GM23248 (cell line): ENCODE data around the gene SLC35A3. TPM values are rescaled to one million over a fixed set of nuclear protein-coding genes. Genes with fewer than 3 reads are reported as not detected.
"Not testable (repeated sequence)": the region's sequence is repeated elsewhere in the genome, so short reads cannot be mapped to it uniquely, and the experiment has no call there.

Experiments used
- DNase-seq: peaks from one replicate; pipeline ENCODE4 v3.0.0-alpha.2; 2015
- H2AFZ ChIP-seq: fragments of 200-600 bp; sonication (generic); 2 replicates; pipeline ENCODE4 v1.6.1; 2016; ENCODE audit warnings: antibody characterized with exemption
- H3F3A ChIP-seq: fragments of 200-600 bp; sonication (generic); 2 replicates; pipeline ENCODE4 v1.6.1; 2016; ENCODE audit warnings: mild to moderate bottlenecking, antibody characterized with exemption, mixed run types; ENCODE audit not compliant: insufficient read depth
- H3K27ac ChIP-seq: fragments of 200-600 bp; sonication (generic); 2 replicates; pipeline ENCODE4 v1.5.1; 2016; ENCODE audit warnings: mild to moderate bottlenecking
- H3K27me3 ChIP-seq: fragments of 200-600 bp; sonication (generic); replicated peaks from 2 replicates; pipeline ENCODE4 v1.6.1; 2016; ENCODE audit warnings: mild to moderate bottlenecking; ENCODE audit not compliant: insufficient read depth
- H3K36me3 ChIP-seq: fragments of 200-600 bp; sonication (generic); 2 replicates; pipeline ENCODE4 v1.6.1; 2016; ENCODE audit warnings: low read depth, mild to moderate bottlenecking
- H3K4me1 ChIP-seq: fragments of 200-600 bp; sonication (generic); 2 replicates; pipeline ENCODE4 v1.6.1; 2016; ENCODE audit warnings: mild to moderate bottlenecking; ENCODE audit not compliant: insufficient read depth
- H3K4me2 ChIP-seq: fragments of 200-600 bp; sonication (generic); one replicate; pipeline ENCODE4 v1.6.1; 2016; ENCODE audit warnings: mild to moderate bottlenecking; ENCODE audit not compliant: unreplicated experiment
- H3K4me3 ChIP-seq: fragments of 200-600 bp; sonication (generic); 2 replicates; pipeline ENCODE4 v1.5.1; 2016; ENCODE audit warnings: mild to moderate bottlenecking
- H3K79me2 ChIP-seq: fragments of 200-600 bp; sonication (generic); 2 replicates; pipeline ENCODE4 v1.6.1; 2016; ENCODE audit warnings: mild to moderate bottlenecking; ENCODE audit not compliant: insufficient read depth
- H3K9ac ChIP-seq: fragments of 200-600 bp; sonication (generic); 2 replicates; pipeline ENCODE4 v1.6.1; 2016; ENCODE audit warnings: mild to moderate bottlenecking
- H3K9me2 ChIP-seq: fragments of 200-600 bp; sonication (generic); 2 replicates; pipeline ENCODE4 v1.6.1; 2016; ENCODE audit warnings: mixed run types, mild to moderate bottlenecking, moderate library complexity; ENCODE audit not compliant: insufficient read depth
- H3K9me3 ChIP-seq: fragments of 200-600 bp; sonication (generic); one replicate; pipeline ENCODE4 v1.6.1; 2017; ENCODE audit warnings: low read depth
- H4K20me1 ChIP-seq: fragments of 200-600 bp; sonication (generic); 2 replicates; pipeline ENCODE4 v1.6.0; 2016; ENCODE audit not compliant: insufficient read depth
- EZH2 ChIP-seq: fragments of 200-600 bp; sonication (generic); IDR thresholded peaks from 2 replicates; pipeline ENCODE4 v1.6.1; 2018; ENCODE audit warnings: antibody characterized with exemption, mild to moderate bottlenecking; ENCODE audit not compliant: insufficient read depth, poor library complexity, severe bottlenecking
- EZH2phosphoT487 ChIP-seq: fragments of 200-600 bp; sonication (generic); IDR thresholded peaks from 2 replicates; pipeline ENCODE4 v1.6.1; 2018; ENCODE audit warnings: antibody characterized with exemption, moderate library complexity, mild to moderate bottlenecking, low read depth; ENCODE audit not compliant: insufficient read depth
- WGBS, 2 experiments: methylation state at CpG; one replicate each; pipeline ENCODE4 v1.1.6; 2015 to 2017; ENCODE audit warnings: low lambda C conversion rate in 2 of 2, low coverage in 1 of 2; ENCODE audit errors: missing lambda C conversion rate in 2 of 2; 5-methylcytosine and 5-hydroxymethylcytosine counted together
- in situ Hi-C: fragments of 300-500 bp; cut with MboI; formaldehyde crosslinking; loops from 2 replicates; pipeline ENCODE4 v1.15.0; 2020
- polyA plus RNA-seq: library from polyadenylated mRNA; unstranded; fragments of >200 nt; fragmentation: Nextera tagmentation; extraction: Ambion mirVana; gene quantifications from 2 replicates; pipeline ENCODE4 v1.2.1, GENCODE V29; 2016
- total RNA-seq: library from RNA; depleted of rRNA; stranded (reverse); fragments of >200 nt; shearing (Covaris generic); gene quantifications from 2 replicates; pipeline ENCODE4 v1.2.3, GENCODE V29; 2014

SLC35A3 gene
- total and polyA plus RNA-seq, 2 experiments from 2014 or later = 30.7 to 46.0 TPM

DNA sequence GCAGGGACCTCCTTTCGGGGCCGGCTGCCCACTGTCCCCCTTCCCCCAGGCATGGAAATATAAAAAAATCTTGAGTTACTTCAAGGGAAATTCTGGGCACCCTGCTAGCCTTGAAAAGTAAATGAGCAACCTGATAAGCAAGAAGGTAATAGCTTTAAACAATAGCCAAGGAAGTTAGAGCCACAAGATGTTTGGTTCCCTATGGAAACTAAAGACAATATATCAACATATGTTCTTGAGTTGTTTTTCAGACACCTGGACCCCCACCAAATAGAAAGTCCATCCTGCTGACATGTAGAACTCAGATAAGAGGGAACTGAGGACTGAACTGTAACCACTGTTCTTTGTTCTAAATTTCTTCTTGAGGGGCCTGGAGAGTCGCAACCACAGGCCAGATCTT lies 19.3 kb upstream of the SLC35A3 start:
- Histone ChIP-seq H3K4me1 (no peaks in the 10 kb centered on the region), H4K20me1 (no peaks in the 10 kb centered on the region), H3K27ac (no peak overlapping the region), H3K36me3 (no peaks in the 10 kb centered on the region), H3F3A (no peaks in the 10 kb centered on the region), H2AFZ (no peak overlapping the region), H3K9me2 (no peaks in the 10 kb centered on the region), H3K9ac (no peak overlapping the region), H3K79me2 (no peaks in the 10 kb centered on the region), H3K9me3 (no peaks in the 10 kb centered on the region), H3K27me3 (no peaks in the 10 kb centered on the region), H3K4me3 (no peak overlapping the region), H3K4me2 (no peak overlapping the region)
- no peak for TF ChIP-seq EZH2
- no peak for TF ChIP-seq EZH2phosphoT487
- 78 to 81% methylated on average over 3 of the region's 3 CpGs for WGBS, 2 experiments
- DNase-seq = no peak
- in situ Hi-C loops = no loop called here

DNA sequence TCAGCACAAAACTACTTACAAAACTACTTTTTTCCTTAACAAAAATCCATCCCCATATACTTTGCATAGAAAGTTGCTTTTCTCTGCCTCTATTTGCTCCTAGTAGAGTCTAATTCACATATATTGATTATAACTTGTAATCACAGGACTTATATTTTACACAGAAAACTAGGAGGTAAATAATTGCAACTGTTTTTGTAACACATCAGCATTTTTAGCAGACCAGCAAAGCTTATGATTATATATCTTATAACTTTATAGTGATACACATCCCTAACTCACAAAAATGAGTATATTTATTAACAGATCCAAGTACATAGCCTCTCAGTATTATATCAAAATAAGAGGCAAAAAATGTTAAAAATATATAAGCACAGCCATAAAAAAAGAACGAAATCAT lies 17.3 kb upstream of the SLC35A3 start:
- WGBS, 2 experiments = 29 to 51% methylated on average over 1 of the region's 1 CpG
- Histone ChIP-seq H2AFZ (no peak overlapping the region), H3K27me3 (no peaks in the 10 kb centered on the region), H3F3A (peaks cover 5% of the 10 kb centered on the region; the same call in 1 of the 2 replicates), H3K4me1 (peaks cover 3% of the 10 kb centered on the region; the same call in 1 of the 2 replicates), H3K36me3 (no peaks in the 10 kb centered on the region), H3K9me3 (no peaks in the 10 kb centered on the region), H3K79me2 (no peaks in the 10 kb centered on the region), H3K4me2 (no peak overlapping the region), H3K9me2 (no peaks in the 10 kb centered on the region), H4K20me1 (no peaks in the 10 kb centered on the region), H3K9ac (no peak overlapping the region), H3K4me3 (no peak overlapping the region), H3K27ac (no peak overlapping the region)
- DNase-seq = no peak
- TF ChIP-seq EZH2phosphoT487 = no peak
- TF ChIP-seq EZH2 = no peak
- in situ Hi-C loops = no loop called here

DNA sequence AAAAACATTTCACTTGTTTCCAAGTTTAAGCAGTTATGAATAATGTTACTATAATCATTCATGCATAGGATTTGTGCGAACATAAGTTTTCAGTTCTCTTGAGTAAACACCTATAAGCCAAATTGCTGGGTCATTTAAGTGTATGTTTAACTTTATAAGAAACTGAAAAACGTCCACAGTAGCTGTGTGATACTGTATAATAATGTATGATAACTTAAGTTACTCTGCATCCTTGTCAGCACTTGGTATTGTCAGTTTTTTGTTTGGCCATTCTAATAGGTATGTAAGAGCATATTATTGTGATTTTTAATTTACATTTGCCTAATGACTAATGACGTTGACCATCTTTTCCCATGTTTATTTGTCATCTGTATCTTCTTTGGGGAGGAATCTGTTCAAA lies 14.4 kb upstream of the SLC35A3 start:
- TF ChIP-seq EZH2 = no peak
- TF ChIP-seq EZH2phosphoT487 = no peak
- no peak for DNase-seq
- Histone ChIP-seq H3K9me2 (no peaks in the 10 kb centered on the region), H3K27me3 (no peaks in the 10 kb centered on the region), H2AFZ (no peak overlapping the region), H3K36me3 (no peaks in the 10 kb centered on the region), H4K20me1 (no peaks in the 10 kb centered on the region), H3K27ac (no peak overlapping the region), H3K9me3 (no peaks in the 10 kb centered on the region), H3K79me2 (no peaks in the 10 kb centered on the region), H3K4me2 (no peak overlapping the region), H3K4me1 (peaks cover 3% of the 10 kb centered on the region; the same call in 1 of the 2 replicates), H3K9ac (no peak overlapping the region), H3F3A (peaks cover 5% of the 10 kb centered on the region; the same call in 1 of the 2 replicates), H3K4me3 (no peak overlapping the region)
- WGBS, 2 experiments = 74 to 76% methylated on average over 3 of the region's 3 CpGs
- in situ Hi-C loops = no loop called here

DNA sequence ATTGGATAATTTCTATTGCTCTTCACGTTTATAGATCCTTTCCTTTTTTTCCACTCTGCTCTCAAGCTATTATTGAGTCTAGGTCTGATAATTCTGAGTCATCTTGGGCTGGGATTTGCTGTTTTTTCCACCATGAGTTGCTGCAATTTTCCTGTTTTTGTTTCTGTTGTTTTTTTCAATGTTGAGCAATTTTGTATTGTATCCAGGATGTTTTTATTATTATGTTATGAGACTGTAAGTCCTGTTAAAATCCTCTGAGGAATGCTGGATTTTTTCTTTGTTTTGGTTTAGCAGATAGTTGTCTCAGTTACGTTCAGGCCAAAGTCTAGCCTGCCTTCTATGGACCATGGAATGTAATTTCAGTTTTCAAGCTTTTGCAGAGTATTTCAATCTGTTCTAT lies 13.0 kb upstream of the SLC35A3 start:
- H3K9ac ChIP-seq = peak overlapping the region; percentile 54
- DNase-seq = peak; percentile 75
- H3K9me2 ChIP-seq = no peaks in the 10 kb centered on the region
- H3F3A ChIP-seq = peaks cover 5% of the 10 kb centered on the region; the same call in 1 of the 2 replicates
- H3K9me3 ChIP-seq = no peaks in the 10 kb centered on the region
- H3K79me2 ChIP-seq = no peaks in the 10 kb centered on the region
- TF ChIP-seq EZH2phosphoT487 = no peak
- no peak for TF ChIP-seq EZH2
- no peaks in the 10 kb centered on the region for H3K27me3 ChIP-seq
- in situ Hi-C loops = no loop called here
- H3K36me3 ChIP-seq = no peaks in the 10 kb centered on the region
- H3K27ac ChIP-seq = peak overlapping the region; percentile 71
- H2AFZ ChIP-seq = peak overlapping the region; percentile 21
- H3K4me1 ChIP-seq = peaks cover 3% of the 10 kb centered on the region; the same call in 1 of the 2 replicates
- H3K4me2 ChIP-seq = peak overlapping the region; percentile 43
- H4K20me1 ChIP-seq = no peaks in the 10 kb centered on the region
- no peak overlapping the region for H3K4me3 ChIP-seq
- 3% methylated on average over 2 of the region's 2 CpGs for WGBS, 2 experiments

DNA sequence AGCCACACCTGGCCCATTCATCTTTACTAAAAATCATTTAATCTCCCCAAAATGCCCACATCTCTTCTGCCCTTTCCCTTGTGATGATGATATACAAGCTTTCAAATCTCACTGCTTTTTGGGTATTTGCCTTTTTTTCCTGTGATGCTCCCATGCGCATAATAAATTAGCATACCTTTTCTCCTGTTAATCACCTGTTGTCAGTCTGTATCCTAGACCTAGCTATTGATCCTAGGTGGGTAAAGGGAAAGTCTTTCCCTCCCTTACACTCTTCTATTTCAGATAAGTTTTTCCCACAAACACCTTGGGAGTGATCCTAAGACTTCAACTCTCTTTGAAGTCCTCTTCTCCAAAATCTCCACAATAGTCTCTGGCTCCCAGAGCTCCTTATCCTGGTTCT lies 12.0 kb upstream of the SLC35A3 start:
- Histone ChIP-seq H3K4me2 (no peak overlapping the region), H3K9me3 (no peaks in the 10 kb centered on the region), H3K36me3 (no peaks in the 10 kb centered on the region), H4K20me1 (no peaks in the 10 kb centered on the region), H3F3A (peaks cover 10% of the 10 kb centered on the region), H3K4me3 (no peak overlapping the region), H3K79me2 (no peaks in the 10 kb centered on the region), H3K27ac (no peak overlapping the region), H3K9ac (no peak overlapping the region), H3K27me3 (no peaks in the 10 kb centered on the region), H3K9me2 (no peaks in the 10 kb centered on the region), H3K4me1 (peaks cover 11% of the 10 kb centered on the region), H2AFZ (no peak overlapping the region)
- TF ChIP-seq EZH2phosphoT487 = no peak
- no peak for TF ChIP-seq EZH2
- DNase-seq = no peak
- in situ Hi-C loops = no loop called here
- WGBS, 2 experiments = 93 to 100% methylated on average over 1 of the region's 1 CpG

DNA sequence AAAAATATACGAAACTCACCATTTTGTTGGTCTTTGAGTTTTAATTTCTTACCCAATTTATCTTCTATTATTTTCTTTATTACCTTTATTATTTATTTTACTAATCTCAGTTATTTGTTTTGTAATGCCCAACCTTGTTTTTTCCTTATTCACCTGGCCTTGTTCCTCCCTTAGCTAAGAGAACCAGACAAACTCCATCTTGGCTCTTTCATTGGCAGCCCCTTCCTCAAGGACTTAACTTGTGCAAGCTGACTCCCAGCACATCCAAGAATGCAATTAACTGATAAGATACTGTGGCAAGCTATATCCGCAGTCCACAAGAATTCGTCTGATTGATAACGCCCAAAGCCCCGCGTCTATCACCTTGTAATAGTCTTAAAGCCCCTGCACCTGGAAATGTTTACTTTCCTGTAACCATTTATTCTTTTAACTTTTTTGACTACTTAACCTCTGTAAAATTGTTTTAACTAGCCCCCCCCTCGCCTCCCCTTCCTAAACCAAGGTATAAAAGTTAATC lies 10.5 kb upstream of the SLC35A3 start:
- DNase-seq, H3K27ac ChIP-seq, H3K4me3 ChIP-seq, H4K20me1 ChIP-seq, H2AFZ ChIP-seq, H3K27me3 ChIP-seq, H3K9me2 ChIP-seq, H3K79me2 ChIP-seq, H3K9me3 ChIP-seq, in situ Hi-C loops, H3K36me3 ChIP-seq, H3K4me2 ChIP-seq, H3K9ac ChIP-seq: not testable (repeated sequence)
- 62 to 70% methylated on average over 7 of the region's 7 CpGs for WGBS, 2 experiments
- H3F3A ChIP-seq = peaks cover 23% of the 10 kb centered on the region
- peaks cover 20% of the 10 kb centered on the region for H3K4me1 ChIP-seq

DNA sequence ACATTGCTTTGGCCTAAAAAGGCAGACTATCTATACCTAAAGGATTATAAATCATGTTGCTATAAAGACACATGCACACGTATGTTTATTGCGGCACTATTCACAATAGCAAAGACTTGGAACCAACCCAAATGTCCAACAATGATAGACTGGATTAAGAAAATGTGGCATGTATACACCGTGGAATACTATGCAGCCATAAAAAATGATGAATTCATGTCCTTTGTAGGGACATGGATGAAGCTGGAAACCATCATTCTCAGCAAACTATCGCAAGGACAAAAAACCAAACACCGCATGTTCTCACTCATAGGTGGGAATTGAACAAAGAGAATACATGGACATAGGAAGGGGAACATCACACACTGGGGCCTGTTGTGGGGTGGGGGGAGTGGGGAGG lies 9.5 kb upstream of the SLC35A3 start:
- H3K4me2 ChIP-seq, in situ Hi-C loops, H3K9me2 ChIP-seq, H3K9me3 ChIP-seq, H3K27ac ChIP-seq, H3K9ac ChIP-seq, H3K27me3 ChIP-seq, H3K4me3 ChIP-seq, DNase-seq, H2AFZ ChIP-seq, H4K20me1 ChIP-seq, H3K79me2 ChIP-seq, H3K36me3 ChIP-seq: not testable (repeated sequence)
- H3K4me1 ChIP-seq = peaks cover 20% of the 10 kb centered on the region
- 90 to 95% methylated on average over 5 of the region's 5 CpGs for WGBS, 2 experiments
- peaks cover 23% of the 10 kb centered on the region for H3F3A ChIP-seq
